HepG2 (cell line): ENCODE data around the gene STRIP1. TPM values are rescaled to one million over a fixed set of nuclear protein-coding genes. Genes with fewer than 3 reads are reported as not detected.
A peak's percentile ranks its signal among the peaks of the same experiment; 100 is the strongest.

Experiments
- AFF4 ChIP-seq: sonication (generic); formaldehyde crosslinking; IDR thresholded peaks from 2 replicates; pipeline ENCODE4 v1.4.0; 2020; ENCODE audit warnings: missing genetic modification reagents
- AGO2 ChIP-seq: fragments of 200-400 bp; formaldehyde crosslinking; optimal IDR thresholded peaks from 2 replicates; pipeline ENCODE3; 2017; ENCODE audit warnings: mild to moderate bottlenecking, low read depth, low read length, moderate library complexity
- CSRNP1 ChIP-seq: sonication (generic); formaldehyde crosslinking; IDR thresholded peaks from 2 replicates; pipeline ENCODE4 v1.8.1; 2023; ENCODE audit warnings: mild to moderate bottlenecking, missing genetic modification reagents
- GPN1 ChIP-seq: sonication (generic); formaldehyde crosslinking; IDR thresholded peaks from 2 replicates; pipeline ENCODE4 v1.5.1; 2020; ENCODE audit warnings: missing genetic modification reagents, borderline replicate concordance
- GTF2F1 ChIP-seq: fragments of 150-350 bp; IDR thresholded peaks from 2 replicates; pipeline ENCODE4 v1.6.1; 2014; ENCODE audit warnings: low read length
- KDM3A ChIP-seq: IDR thresholded peaks from 2 replicates; pipeline ENCODE4 v1.6.1; 2018; ENCODE audit warnings: low read depth, missing compliant biosample characterization
- NAIF1 ChIP-seq: sonication (generic); formaldehyde crosslinking; IDR thresholded peaks from 2 replicates; pipeline ENCODE4 v1.5.0; 2020; ENCODE audit warnings: mild to moderate bottlenecking, missing genetic modification reagents, borderline replicate concordance
- NBN ChIP-seq: fragments of 450-650 bp; conservative IDR thresholded peaks from 2 replicates; pipeline ENCODE4 v1.6.1; 2017
- RAD21 ChIP-seq: fragments of 450-650 bp; formaldehyde crosslinking; IDR thresholded peaks from 2 replicates; pipeline ENCODE4 v1.5.0; 2020; ENCODE audit warnings: mild to moderate bottlenecking
- SP140L ChIP-seq: sonication (generic); formaldehyde crosslinking; IDR thresholded peaks from 2 replicates; pipeline ENCODE4 v1.4.0; 2020; ENCODE audit warnings: missing genetic modification reagents, borderline replicate concordance
- SRSF4 ChIP-seq: fragments of 200-400 bp; formaldehyde crosslinking; IDR thresholded peaks from one replicate; pipeline ENCODE4 v1.6.1; 2018; ENCODE audit warnings: mild to moderate bottlenecking, low read depth, low read length, moderate library complexity; ENCODE audit not compliant: poor library complexity, severe bottlenecking
- TEAD3 ChIP-seq: optimal IDR thresholded peaks from 2 replicates; pipeline ENCODE3; 2016; ENCODE audit warnings: borderline replicate concordance
- ZBTB20 ChIP-seq: sonication (generic); formaldehyde crosslinking; IDR thresholded peaks from 2 replicates; pipeline ENCODE4 v1.8.1; 2023; ENCODE audit warnings: missing genetic modification reagents, low read depth, mild to moderate bottlenecking, borderline replicate concordance
- ZNF10 ChIP-seq: sonication (generic); formaldehyde crosslinking; IDR thresholded peaks from 2 replicates; pipeline ENCODE4 v1.4.0; 2020; ENCODE audit warnings: mild to moderate bottlenecking, low read depth, missing genetic modification reagents, borderline replicate concordance
- ZNF251 ChIP-seq: sonication (generic); formaldehyde crosslinking; IDR thresholded peaks from 2 replicates; pipeline ENCODE4 v1.9.0; 2021; ENCODE audit warnings: mild to moderate bottlenecking, missing genetic modification reagents
- ZNF430 ChIP-seq: sonication (generic); formaldehyde crosslinking; IDR thresholded peaks from 2 replicates; pipeline ENCODE4 v1.9.0; 2021; ENCODE audit warnings: mild to moderate bottlenecking, missing genetic modification reagents
- ZNF589 ChIP-seq: sonication (generic); formaldehyde crosslinking; conservative IDR thresholded peaks from 2 replicates; pipeline ENCODE4 v1.8.0; 2022; ENCODE audit warnings: mild to moderate bottlenecking, moderate library complexity, missing genetic modification reagents
- ZNF775 ChIP-seq: sonication (generic); formaldehyde crosslinking; IDR thresholded peaks from 2 replicates; pipeline ENCODE4 v1.4.0; 2020; ENCODE audit warnings: missing genetic modification reagents, mild to moderate bottlenecking, moderate library complexity, borderline replicate concordance
- polyA plus RNA-seq, 8 experiments: library from polyadenylated mRNA; depleted of rRNA in 3 of 8; stranded (reverse) in 7 of 8; unstranded in 1 of 8; fragments of >200 nt; fragmentation: Illumina TruSeq in 4 of 8; extraction: Trizol in 4 of 8; gene quantifications; 2 replicates each; pipeline versions ENCODE4 v1.2.1 to v1.2.3, GENCODE V29; 2011 to 2016; ENCODE audit warnings: low read depth in 4 of 8, missing spikeins in 1 of 8, mixed read lengths in 1 of 8; ENCODE audit not compliant: insufficient read depth in 1 of 8
- total RNA-seq, 5 experiments: library from RNA; depleted of rRNA; stranded (reverse); fragments of >200 nt; fragmentation: Illumina TruSeq; extraction: Trizol; gene quantifications; 2 replicates each; pipeline ENCODE4 v1.2.3, GENCODE V29; 2016; ENCODE audit warnings: low read depth in 1 of 5
- TF ChIP-seq, protein P1 (sequence below): sonication (generic); formaldehyde crosslinking; IDR thresholded peaks from 2 replicates; pipeline ENCODE4 v1.4.0; 2020; ENCODE audit warnings: missing genetic modification reagents

STRIP1 gene
- total and polyA plus RNA-seq, 2 of the 13 experiments (the other 11 are each of a cell fraction or from before 2014, with no cell fraction given): 20.9 to 27.9 TPM

DNA sequence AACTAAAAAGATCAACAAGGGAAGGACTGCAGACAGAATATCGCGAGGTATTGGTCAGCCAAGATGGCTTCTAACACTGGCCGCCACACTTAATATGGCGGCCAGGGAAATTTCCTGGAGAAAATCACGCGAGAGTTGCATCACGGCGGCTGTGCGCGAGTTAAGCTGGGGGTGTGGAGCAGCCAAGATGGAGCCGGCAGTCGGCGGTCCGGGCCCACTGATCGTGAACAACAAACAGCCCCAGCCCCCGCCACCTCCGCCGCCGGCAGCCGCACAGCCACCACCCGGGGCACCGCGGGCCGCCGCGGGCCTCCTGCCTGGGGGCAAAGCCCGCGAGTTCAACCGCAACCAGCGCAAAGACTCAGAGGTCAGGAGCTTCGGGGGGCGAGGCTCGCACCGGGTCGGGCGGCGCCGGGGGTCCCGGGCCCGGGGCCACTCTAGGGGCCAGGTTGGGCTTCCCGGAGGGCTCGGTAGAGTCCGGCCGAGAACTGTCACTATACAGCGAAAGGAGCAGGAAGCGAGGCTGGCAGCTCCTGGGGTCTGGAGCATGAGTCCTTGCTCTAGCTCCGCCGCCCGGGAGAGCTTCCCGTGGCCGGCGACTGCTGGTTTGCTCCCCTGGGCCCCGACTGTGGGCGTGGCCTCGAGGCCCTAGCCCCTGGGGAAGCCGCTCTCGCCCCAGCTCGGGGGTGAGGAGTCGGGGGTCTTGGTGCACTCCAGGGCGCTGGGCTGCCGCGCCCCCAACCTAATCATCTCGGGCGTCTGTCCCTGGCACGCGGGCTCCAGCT is at the start of gene STRIP1 (continued):
- no peak for TF ChIP-seq ZBTB20 (CRISPR knock-in tag)
- no peak for TF ChIP-seq GTF2F1
- TF ChIP-seq ZNF430 (CRISPR knock-in tag): no peak
- no peak for TF ChIP-seq AFF4 (CRISPR knock-in tag)
- TF ChIP-seq SP140L (CRISPR knock-in tag): peak; percentile 76; the same call in 1 of the 2 replicates
- no peak for TF ChIP-seq ZNF10 (CRISPR knock-in tag)
- no peak for TF ChIP-seq CSRNP1 (CRISPR knock-in tag)
- no peak for TF ChIP-seq GPN1 (CRISPR knock-in tag)
- TF ChIP-seq ZNF775 (CRISPR knock-in tag): no peak
- peak; percentile 20; the same call in 1 of the 2 replicates for TF ChIP-seq RAD21 (CRISPR knock-in tag)
- no peak for TF ChIP-seq TEAD3
- no peak for TF ChIP-seq ZNF251
- no peak for TF ChIP-seq NAIF1 (CRISPR knock-in tag)
- TF ChIP-seq, protein P1, sequence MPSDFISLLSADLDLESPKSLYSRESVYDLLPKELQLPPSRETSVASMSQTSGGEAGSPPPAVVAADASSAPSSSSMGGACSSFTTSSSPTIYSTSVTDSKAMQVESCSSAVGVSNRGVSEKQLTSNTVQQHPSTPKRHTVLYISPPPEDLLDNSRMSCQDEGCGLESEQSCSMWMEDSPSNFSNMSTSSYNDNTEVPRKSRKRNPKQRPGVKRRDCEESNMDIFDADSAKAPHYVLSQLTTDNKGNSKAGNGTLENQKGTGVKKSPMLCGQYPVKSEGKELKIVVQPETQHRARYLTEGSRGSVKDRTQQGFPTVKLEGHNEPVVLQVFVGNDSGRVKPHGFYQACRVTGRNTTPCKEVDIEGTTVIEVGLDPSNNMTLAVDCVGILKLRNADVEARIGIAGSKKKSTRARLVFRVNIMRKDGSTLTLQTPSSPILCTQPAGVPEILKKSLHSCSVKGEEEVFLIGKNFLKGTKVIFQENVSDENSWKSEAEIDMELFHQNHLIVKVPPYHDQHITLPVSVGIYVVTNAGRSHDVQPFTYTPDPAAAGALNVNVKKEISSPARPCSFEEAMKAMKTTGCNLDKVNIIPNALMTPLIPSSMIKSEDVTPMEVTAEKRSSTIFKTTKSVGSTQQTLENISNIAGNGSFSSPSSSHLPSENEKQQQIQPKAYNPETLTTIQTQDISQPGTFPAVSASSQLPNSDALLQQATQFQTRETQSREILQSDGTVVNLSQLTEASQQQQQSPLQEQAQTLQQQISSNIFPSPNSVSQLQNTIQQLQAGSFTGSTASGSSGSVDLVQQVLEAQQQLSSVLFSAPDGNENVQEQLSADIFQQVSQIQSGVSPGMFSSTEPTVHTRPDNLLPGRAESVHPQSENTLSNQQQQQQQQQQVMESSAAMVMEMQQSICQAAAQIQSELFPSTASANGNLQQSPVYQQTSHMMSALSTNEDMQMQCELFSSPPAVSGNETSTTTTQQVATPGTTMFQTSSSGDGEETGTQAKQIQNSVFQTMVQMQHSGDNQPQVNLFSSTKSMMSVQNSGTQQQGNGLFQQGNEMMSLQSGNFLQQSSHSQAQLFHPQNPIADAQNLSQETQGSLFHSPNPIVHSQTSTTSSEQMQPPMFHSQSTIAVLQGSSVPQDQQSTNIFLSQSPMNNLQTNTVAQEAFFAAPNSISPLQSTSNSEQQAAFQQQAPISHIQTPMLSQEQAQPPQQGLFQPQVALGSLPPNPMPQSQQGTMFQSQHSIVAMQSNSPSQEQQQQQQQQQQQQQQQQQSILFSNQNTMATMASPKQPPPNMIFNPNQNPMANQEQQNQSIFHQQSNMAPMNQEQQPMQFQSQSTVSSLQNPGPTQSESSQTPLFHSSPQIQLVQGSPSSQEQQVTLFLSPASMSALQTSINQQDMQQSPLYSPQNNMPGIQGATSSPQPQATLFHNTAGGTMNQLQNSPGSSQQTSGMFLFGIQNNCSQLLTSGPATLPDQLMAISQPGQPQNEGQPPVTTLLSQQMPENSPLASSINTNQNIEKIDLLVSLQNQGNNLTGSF: peak; percentile 38; the same call in 1 of the 2 replicates
- TF ChIP-seq NBN: no peak
- TF ChIP-seq ZNF589 (CRISPR knock-in tag): no peak
- no peak for TF ChIP-seq KDM3A (CRISPR knock-in tag)
- TF ChIP-seq SRSF4: no peak
- peak; percentile 92 for TF ChIP-seq AGO2
